Measurements from ENCODE around the gene ABCC6. TPM values are rescaled to one million over a fixed set of nuclear protein-coding genes. Genes with fewer than 3 reads are reported as not detected.

The ABCC6 gene
- total RNA-seq, 1 experiment from 2014 or later, result 2.7 TPM

- POLR2A ChIA-PET, result no interaction called here
- no peak for TF ChIP-seq YY1 (IDR thresholded peaks at IDR 0.05; ENCODE audit: extremely low read depth, insufficient replicate concordance, low read depth, low read length)
- TF ChIP-seq ELF1 (IDR thresholded peaks at IDR 0.05; ENCODE audit: borderline replicate concordance, low read depth), result no peak
- TF ChIP-seq, protein P1, sequence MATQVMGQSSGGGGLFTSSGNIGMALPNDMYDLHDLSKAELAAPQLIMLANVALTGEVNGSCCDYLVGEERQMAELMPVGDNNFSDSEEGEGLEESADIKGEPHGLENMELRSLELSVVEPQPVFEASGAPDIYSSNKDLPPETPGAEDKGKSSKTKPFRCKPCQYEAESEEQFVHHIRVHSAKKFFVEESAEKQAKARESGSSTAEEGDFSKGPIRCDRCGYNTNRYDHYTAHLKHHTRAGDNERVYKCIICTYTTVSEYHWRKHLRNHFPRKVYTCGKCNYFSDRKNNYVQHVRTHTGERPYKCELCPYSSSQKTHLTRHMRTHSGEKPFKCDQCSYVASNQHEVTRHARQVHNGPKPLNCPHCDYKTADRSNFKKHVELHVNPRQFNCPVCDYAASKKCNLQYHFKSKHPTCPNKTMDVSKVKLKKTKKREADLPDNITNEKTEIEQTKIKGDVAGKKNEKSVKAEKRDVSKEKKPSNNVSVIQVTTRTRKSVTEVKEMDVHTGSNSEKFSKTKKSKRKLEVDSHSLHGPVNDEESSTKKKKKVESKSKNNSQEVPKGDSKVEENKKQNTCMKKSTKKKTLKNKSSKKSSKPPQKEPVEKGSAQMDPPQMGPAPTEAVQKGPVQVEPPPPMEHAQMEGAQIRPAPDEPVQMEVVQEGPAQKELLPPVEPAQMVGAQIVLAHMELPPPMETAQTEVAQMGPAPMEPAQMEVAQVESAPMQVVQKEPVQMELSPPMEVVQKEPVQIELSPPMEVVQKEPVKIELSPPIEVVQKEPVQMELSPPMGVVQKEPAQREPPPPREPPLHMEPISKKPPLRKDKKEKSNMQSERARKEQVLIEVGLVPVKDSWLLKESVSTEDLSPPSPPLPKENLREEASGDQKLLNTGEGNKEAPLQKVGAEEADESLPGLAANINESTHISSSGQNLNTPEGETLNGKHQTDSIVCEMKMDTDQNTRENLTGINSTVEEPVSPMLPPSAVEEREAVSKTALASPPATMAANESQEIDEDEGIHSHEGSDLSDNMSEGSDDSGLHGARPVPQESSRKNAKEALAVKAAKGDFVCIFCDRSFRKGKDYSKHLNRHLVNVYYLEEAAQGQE (IDR thresholded peaks at IDR 0.05; ENCODE audit: low read depth), result no peak
- no peak for TF ChIP-seq RAD21 (IDR thresholded peaks at IDR 0.05; ENCODE audit: low read depth)
- no peak for TF ChIP-seq ZNF274 (IDR thresholded peaks at IDR 0.05; ENCODE audit: low read depth, low read length)
- no peak for TF ChIP-seq POLR2AphosphoS5 (IDR thresholded peaks at IDR 0.05; ENCODE audit: low read depth, low read length)
- TF ChIP-seq CBX3 (IDR thresholded peaks at IDR 0.05; ENCODE audit: low read depth), result no peak
- TF ChIP-seq TCF7L2 (IDR thresholded peaks at IDR 0.05; ENCODE audit: borderline replicate concordance, extremely low read depth, insufficient read depth, insufficient read length), result no peak
- TF ChIP-seq, protein P2, sequence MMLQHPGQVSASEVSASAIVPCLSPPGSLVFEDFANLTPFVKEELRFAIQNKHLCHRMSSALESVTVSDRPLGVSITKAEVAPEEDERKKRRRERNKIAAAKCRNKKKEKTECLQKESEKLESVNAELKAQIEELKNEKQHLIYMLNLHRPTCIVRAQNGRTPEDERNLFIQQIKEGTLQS (IDR thresholded peaks at IDR 0.05), result no peak
- TF ChIP-seq, protein P3, sequence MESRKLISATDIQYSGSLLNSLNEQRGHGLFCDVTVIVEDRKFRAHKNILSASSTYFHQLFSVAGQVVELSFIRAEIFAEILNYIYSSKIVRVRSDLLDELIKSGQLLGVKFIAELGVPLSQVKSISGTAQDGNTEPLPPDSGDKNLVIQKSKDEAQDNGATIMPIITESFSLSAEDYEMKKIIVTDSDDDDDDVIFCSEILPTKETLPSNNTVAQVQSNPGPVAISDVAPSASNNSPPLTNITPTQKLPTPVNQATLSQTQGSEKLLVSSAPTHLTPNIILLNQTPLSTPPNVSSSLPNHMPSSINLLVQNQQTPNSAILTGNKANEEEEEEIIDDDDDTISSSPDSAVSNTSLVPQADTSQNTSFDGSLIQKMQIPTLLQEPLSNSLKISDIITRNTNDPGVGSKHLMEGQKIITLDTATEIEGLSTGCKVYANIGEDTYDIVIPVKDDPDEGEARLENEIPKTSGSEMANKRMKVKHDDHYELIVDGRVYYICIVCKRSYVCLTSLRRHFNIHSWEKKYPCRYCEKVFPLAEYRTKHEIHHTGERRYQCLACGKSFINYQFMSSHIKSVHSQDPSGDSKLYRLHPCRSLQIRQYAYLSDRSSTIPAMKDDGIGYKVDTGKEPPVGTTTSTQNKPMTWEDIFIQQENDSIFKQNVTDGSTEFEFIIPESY (IDR thresholded peaks at IDR 0.05; ENCODE audit: extremely low read depth, insufficient replicate concordance, low read length), result no peak
- no peak for TF ChIP-seq ZFX (IDR thresholded peaks at IDR 0.05)
- no peak for TF ChIP-seq FOSL1 (IDR thresholded peaks at IDR 0.05; ENCODE audit: low read depth)
- TF ChIP-seq EZH2 (IDR thresholded peaks at IDR 0.05), result no peak
- BruUV-seq (replicated peaks), result no TSS peak
- peaks cover 15 to 38% of the 10 kb centered on the region in 2 experiments for H3K4me1 ChIP-seq (ENCODE audit: control insufficient read depth in 1 of 2, insufficient read depth in 2 of 2, low read length in 2 of 2)
- no peaks in the 10 kb centered on the region for H3K9me3 ChIP-seq (ENCODE audit: control insufficient read depth in 1 of 2, insufficient read depth in 1 of 2, low read depth in 1 of 2, low read length in 2 of 2)
- RAD21 ChIA-PET (ENCODE audit: low non-redundant PET in 1 of 2, low total read pairs in 2 of 2, uncharacterized antibody in 2 of 2, unreplicated experiment in 2 of 2), result no interaction called here
- no peak overlapping the region for H3K9ac ChIP-seq (ENCODE audit: low read length)
- H3K27ac ChIP-seq (ENCODE audit: low read depth, low read length), result no peak overlapping the region
- no peaks in the 10 kb centered on the region for H3K79me2 ChIP-seq (ENCODE audit: insufficient read depth, low read length)
- ATAC-seq (no peak), DNase-seq (ENCODE audit: low read depth, low spot score) (no peak)
- H3K4me2 ChIP-seq (ENCODE audit: low read length), result no peak overlapping the region
- no peaks in the 10 kb centered on the region for H3K36me3 ChIP-seq (ENCODE audit: control insufficient read depth in 1 of 2, insufficient read depth in 2 of 2, low read length in 2 of 2)
- H4K20me1 ChIP-seq (ENCODE audit: insufficient read depth), result no peaks in the 10 kb centered on the region
- H2AFZ ChIP-seq (ENCODE audit: low read depth, low read length, poor library complexity, severe bottlenecking), result no peak overlapping the region
- no peak overlapping the region for H3K4me3 ChIP-seq (replicated peaks in 1 of 2; ENCODE audit: low read depth in 1 of 2, low read length in 2 of 2)
- no peaks in the 10 kb centered on the region for H3K9me2 ChIP-seq (ENCODE audit: insufficient read depth)
- intact Hi-C loops (cut with micrococcal nuclease), result no loop called here
- H3K27me3 ChIP-seq (ENCODE audit: insufficient read depth, low read length), result no peaks in the 10 kb centered on the region
- CTCF ChIA-PET, result interaction anchor here (1.6 kb wide), 1 partner anchor 418 kb away, joined by 4 read pairs; no protein-coding TSS in a partner anchor
These were observed 27.2 kb downstream of the ABCC6 start for GRCh38 chr16:16196099-16196498.

All from HCT116 (cell line).